ENCODE data around the gene FUCA1. TPM values are rescaled to one million over a fixed set of nuclear protein-coding genes. Genes with fewer than 3 reads are reported as not detected.

FUCA1 gene
- total RNA-seq, 1 donor = 7.8 TPM

DNA sequence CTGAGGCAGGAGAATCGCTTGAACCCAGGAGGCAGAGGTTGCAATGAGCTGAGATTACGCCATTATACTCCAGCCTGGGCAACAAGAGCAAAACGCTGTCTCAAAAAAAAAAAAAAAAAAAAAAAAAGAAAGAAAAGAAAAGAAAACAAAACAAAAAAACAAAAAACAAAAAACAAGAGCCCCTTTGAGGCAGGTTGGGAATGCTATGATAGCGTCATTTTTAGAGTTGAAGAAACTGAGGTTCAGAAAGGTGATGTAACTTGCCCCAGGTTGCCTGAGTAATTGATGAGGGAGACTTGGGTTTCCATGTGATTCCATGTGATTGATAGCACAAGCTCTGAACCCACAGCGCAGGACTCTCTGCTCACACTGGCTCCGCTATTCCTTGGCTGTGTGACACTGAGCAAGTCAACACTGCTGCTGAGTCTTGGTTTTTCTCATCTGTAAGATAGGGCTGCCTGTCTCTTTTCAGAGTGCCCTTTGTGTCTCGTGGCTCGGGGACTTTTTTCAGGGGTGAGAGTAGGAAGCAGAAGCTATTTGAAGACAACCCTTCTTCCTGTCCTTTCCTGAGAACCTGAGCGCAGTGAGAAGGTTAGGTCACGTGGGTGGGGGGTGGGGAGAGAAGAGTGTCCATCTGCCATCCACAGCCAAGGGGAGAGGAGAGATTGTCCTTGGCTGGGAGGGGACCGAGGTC lies 42.6 kb upstream of the FUCA1 start:
- no peak overlapping the region for H3K4me3 ChIP-seq (ENCODE audit: low read depth, low read length)
- TF ChIP-seq, protein P1, sequence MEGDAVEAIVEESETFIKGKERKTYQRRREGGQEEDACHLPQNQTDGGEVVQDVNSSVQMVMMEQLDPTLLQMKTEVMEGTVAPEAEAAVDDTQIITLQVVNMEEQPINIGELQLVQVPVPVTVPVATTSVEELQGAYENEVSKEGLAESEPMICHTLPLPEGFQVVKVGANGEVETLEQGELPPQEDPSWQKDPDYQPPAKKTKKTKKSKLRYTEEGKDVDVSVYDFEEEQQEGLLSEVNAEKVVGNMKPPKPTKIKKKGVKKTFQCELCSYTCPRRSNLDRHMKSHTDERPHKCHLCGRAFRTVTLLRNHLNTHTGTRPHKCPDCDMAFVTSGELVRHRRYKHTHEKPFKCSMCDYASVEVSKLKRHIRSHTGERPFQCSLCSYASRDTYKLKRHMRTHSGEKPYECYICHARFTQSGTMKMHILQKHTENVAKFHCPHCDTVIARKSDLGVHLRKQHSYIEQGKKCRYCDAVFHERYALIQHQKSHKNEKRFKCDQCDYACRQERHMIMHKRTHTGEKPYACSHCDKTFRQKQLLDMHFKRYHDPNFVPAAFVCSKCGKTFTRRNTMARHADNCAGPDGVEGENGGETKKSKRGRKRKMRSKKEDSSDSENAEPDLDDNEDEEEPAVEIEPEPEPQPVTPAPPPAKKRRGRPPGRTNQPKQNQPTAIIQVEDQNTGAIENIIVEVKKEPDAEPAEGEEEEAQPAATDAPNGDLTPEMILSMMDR (IDR thresholded peaks at IDR 0.05; ENCODE audit: insufficient read depth, low read depth, low read length) = no peak
- DNase-seq (ENCODE audit: low read depth) = no peak

DNA sequence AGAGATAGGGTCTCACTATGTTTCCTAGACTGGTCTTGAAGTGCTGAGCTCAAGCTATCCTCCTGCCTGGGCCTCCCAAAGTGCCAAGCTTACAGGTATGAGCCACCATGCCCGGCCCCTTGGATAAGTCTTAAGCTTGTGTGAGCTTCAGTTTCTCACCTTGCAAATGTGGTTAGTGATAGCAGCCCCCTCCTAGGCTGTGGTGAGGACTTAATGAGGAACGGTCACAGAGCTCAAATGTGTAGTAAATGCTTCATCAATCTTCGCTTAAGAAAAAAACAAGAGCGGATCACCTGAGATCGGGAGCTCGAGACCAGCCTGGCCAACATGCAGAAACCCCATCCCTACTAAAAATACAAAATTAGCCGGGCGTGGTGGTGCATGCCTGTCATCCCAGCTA lies 42.1 kb upstream of the FUCA1 start:
- no peak overlapping the region for H3K4me3 ChIP-seq (ENCODE audit: low read depth, low read length)
- no peak for DNase-seq (ENCODE audit: low read depth)
- TF ChIP-seq, protein P1 (IDR thresholded peaks at IDR 0.05; ENCODE audit: insufficient read depth, low read depth, low read length) = no peak

GRCh38 chr1:23909412-23909811 lies 41.3 kb upstream of the FUCA1 start:
- TF ChIP-seq, protein P1 (IDR thresholded peaks at IDR 0.05; ENCODE audit: insufficient read depth, low read depth, low read length) = no peak
- H3K4me3 ChIP-seq (ENCODE audit: low read depth, low read length) = no peak overlapping the region
- no peak for DNase-seq (ENCODE audit: low read depth)

DNA sequence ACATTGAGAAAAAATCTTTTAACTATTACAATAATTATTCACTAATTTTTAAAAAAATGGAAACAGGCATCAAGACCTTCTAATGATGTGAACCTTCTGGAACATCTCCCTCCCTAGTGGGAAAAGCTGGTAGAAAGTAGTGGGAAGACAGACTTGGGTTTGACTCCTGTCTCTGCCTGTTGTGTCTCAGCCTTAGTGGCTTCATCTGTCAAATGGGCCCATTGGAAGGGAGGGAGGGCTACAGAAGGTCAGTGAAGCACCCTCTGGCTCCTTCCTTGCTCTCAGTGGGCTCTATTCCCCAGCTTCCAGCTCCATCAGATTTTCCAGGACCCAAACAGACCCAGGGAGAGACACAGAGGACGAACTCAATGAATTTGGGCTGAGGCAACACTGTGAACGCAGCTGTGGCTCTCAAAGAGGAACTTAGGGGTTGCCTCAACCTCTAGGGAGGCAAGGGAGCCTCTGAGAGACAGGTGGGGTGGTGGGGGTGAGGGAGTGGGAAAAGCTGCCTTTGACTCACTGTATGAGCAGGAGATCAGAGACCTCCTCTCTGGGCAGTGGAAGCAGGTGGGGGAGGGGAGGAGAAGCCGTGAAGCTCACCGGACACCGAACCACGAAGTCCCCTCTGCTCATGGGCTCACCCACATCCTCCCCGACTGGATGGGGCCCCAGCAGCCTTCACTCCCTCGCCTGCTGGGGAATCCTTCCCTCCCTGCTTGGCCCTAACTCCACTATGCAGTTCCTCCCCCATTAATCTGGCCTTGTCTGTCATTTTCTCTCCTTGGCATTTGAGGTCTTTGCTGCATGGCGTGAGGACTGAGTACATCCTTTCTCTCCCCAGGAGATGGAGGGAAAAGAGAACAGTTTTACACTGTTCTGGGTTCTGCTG lies 40.6 kb upstream of the FUCA1 start:
- TF ChIP-seq, protein P1 (IDR thresholded peaks at IDR 0.05; ENCODE audit: insufficient read depth, low read depth, low read length) = no peak
- DNase-seq (ENCODE audit: low read depth) = no peak

GRCh38 chr1:23906731-23907130 lies 38.6 kb upstream of the FUCA1 start:
- DNase-seq (ENCODE audit: low read depth) = no peak
- H3K4me3 ChIP-seq (ENCODE audit: low read depth, low read length) = no peak overlapping the region
- TF ChIP-seq, protein P1 (IDR thresholded peaks at IDR 0.05; ENCODE audit: insufficient read depth, low read depth, low read length) = no peak

More for the DNA sequence above, 40.6 kb upstream of the FUCA1 start:
- H3K4me3 ChIP-seq (ENCODE audit: low read depth, low read length) = no peak overlapping the region

DNA sequence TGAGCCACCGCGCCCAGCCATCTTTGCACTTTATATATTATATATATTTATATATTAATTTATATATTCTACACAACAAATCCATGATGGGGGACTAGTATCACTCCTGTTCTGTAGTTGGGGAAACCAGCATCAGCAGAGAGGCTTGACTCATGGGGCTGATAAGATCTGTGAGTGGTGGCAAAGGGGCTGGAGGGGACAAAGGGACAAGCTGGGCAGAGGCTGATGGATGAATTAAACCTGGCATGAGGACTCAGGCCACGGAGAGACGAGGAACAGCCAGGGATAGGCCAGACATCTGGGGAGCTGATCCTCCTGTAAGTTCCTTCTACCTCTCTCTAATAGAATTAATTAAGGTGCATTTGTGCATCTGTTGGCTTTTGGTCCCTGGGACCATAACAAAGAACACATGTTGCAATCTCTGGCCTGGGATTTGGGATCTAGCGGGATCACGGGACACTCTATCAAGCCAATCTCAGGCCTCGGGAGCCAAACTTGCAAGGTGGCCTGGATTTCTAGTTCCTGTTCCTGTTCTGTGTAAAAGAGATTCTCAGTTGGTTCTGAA lies 37.5 kb upstream of the FUCA1 start:
- DNase-seq (ENCODE audit: low read depth) = no peak
- no peak overlapping the region for H3K4me3 ChIP-seq (ENCODE audit: low read depth, low read length)
- TF ChIP-seq, protein P1 (IDR thresholded peaks at IDR 0.05; ENCODE audit: insufficient read depth, low read depth, low read length) = no peak
